H54 (cell line): ENCODE data around the gene SLC30A2.

Experiments used
- DNase-seq: peaks from one replicate; pipeline ENCODE4 v3.0.0; 2011; ENCODE audit warnings: low spot score, mixed read lengths; ENCODE audit not compliant: insufficient read length
- FAIRE-seq: peaks from 3 replicates; lab custom pipeline; 2011; peaks lifted over from hg19 to GRCh38; lab: Jason Lieb, UNC
- POLR2A ChIP-seq: IDR thresholded peaks from 2 replicates; pipeline ENCODE4 v1.6.1; 2011; ENCODE audit warnings: low read depth, mild to moderate bottlenecking, low read length

The SLC30A2 gene

DNA sequence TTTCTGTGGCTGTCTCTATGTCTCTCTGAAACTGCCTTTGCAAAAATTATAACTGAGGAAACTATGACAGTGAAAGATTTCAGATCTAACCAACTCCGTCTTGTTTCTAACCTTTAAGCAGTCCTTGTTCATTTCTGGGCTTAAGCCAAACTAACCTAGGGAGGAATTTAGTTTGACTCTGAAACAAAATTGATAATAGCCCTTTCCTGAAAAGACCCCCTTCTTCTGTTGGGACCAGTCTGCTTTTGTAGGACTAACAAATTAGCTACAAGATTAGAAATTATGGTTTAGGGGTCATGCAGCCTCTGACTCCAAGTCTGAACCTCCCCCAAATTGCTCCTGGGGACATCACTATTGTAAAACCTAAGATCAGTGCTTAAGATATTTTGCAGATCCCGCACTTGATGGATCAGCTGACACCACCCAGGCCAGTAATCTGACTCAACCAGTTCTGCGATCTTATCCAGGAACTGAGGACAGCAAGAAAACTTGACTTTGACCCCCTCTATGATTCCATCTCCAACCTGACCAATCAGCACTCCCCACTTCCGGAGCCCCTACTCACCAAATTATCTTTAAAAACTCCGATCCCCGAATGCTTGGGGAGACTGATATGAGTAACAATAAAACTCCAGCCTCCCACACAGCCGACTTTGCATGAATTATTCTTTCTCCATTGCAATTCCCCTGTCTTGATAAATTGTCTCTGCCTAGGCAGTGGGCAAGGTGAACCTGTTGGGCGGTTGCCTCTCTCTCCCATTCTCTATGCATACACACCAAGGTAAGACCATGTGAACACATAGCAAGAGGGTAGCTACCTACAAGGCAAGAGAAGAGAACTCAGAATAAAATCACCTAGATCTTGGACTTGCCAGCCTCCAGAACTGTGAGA lies 32.6 kb upstream of the SLC30A2 start:
- FAIRE-seq (no peak), DNase-seq (no peak)
- no peak for TF ChIP-seq POLR2A

DNA sequence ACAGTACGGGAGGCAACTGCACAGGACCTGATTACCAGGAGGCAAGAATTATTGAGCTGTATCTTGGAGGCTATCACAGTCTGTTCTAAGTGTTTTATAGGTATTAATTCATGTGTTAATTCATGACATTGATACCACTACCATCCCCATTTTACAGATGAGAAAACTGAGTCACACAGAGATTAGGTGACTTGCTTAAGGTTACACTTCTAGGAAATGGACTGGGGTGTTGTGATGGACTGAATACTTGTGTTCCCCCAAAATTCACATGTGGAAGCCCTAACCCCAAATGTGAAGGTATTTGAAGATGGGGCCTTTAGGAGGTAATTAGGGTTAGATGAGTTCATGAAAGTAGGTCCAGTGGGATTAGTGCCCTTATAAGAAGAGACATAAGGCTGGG lies 31.6 kb upstream of the SLC30A2 start:
- FAIRE-seq (no peak), DNase-seq (no peak)
- no peak for TF ChIP-seq POLR2A

DNA sequence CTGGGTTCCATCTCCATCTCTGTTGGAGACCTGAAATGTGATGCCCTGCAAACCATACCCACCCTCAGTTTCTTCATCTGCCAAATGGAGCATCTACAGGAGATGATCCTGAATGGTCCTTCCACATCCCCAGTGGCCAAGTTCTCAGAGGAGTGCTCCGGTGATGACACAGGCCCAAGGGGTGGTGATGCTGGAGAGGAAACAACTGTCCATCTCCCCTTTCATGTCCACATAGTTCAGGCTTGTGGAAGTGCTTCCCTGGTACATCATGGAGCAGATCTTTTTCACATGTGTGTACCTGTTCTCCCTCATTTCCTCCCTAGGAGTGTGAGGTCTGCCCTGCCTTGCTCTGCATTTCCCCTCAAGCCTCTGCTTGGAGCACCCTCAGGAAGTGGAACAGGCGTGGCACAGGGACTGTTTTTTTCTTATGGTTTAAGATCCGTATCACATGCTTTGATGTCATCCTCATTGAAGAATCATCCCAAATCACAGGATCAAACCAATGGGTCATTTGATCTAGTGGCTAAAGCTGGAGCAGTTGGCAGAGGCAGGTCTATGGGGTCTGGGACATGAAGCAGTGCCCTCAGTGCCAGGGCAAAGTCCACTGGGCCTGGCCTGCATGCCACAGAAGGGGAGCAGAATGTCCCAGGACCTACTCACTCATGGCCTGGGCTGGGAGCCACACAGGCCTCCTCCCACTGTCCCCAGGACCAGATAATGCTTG lies 29.7 kb upstream of the SLC30A2 start:
- DNase-seq (no peak), FAIRE-seq (no peak)

DNA sequence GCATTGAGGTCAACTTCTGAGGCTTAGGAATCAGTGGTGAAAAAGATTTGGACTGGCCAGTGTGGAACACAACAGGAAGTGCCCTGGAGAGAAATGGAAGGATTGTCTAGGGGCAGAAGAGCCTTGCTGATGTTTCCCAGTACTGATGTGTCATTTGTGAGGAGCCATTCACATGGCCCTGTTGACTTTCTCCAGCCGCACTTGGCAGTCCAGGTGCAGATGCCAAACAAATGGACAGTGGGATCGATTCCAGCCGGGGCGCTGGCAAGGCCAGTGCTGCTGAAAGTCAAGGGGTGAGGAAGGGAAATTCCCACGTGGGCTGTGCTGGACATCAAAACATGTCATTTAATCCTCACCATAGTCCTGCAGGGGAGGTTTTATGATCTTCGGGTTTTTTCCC lies 26.4 kb upstream of the SLC30A2 start:
- no peak for TF ChIP-seq POLR2A
- DNase-seq (no peak), FAIRE-seq (no peak)

More for the DNA sequence above, 29.7 kb upstream of the SLC30A2 start:
- TF ChIP-seq POLR2A = no peak

DNA sequence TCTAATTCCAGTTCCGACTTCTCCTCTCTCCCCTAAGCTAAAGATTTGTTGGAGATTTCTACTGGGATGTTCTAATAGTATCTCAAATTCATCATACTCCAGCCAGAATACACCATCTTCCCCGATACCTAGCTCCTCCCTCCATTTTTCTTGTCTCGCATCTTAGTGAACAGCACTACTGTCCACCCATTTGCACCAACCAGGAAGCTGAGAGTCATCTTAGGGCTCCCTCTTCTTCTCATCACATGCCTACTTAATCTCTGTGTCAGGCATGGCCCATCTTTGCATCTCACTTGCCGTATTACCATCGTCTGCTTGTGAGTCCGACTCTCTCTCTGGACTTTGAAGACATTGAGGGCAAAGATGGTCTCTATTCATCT lies 25.0 kb upstream of the SLC30A2 start:
- DNase-seq (no peak), FAIRE-seq (no peak)
- TF ChIP-seq POLR2A = no peak

DNA sequence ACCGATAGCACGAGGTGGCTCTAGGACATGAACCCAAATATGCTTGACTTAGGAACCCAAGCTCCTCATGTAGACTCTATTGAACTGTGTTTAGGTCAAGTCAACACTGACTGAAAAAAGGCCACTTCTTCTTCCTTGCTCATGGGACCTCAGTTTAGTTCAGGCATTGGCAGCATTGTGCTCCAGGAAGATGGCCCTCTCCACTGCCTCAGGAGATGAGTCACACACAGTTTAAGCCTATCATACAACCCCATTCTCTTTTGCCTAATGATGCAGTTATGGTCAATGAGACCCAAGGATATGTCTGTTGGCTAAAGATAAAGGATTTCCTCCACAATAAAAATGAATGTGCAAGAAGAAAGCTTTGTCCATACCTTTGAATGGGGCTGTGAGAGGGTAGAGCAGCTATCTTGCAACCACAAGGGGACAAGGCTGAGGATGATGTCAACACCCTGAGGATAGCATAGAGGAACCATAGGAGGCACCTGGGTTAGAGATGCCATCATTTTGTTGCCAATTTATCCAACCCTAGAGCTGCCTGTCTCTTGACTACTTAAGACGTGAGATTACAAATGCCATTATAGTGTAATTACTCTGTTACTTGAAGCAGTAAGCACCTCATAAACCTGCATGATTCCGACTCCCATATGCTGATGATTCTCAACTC lies 24.5 kb upstream of the SLC30A2 start:
- no peak for TF ChIP-seq POLR2A
- DNase-seq (no peak), FAIRE-seq (no peak)

DNA sequence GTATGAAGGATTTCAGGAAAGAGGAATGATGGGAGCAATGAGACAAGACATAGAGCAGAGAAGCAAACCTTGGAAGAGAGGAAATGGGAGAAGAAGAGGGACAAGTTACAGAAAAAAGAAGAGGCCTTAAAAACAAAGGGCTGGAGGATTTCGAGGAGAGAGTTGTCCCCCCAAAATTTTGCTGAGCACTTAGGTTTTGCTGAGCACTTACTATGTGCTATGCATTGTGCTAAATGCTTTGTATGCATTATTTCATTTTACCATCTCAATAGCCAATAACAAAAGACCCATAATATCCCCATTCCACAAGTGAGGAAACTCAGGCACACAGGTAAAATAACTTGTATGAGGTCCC lies 24.0 kb upstream of the SLC30A2 start:
- FAIRE-seq (no peak), DNase-seq (no peak)
- TF ChIP-seq POLR2A = no peak

DNA sequence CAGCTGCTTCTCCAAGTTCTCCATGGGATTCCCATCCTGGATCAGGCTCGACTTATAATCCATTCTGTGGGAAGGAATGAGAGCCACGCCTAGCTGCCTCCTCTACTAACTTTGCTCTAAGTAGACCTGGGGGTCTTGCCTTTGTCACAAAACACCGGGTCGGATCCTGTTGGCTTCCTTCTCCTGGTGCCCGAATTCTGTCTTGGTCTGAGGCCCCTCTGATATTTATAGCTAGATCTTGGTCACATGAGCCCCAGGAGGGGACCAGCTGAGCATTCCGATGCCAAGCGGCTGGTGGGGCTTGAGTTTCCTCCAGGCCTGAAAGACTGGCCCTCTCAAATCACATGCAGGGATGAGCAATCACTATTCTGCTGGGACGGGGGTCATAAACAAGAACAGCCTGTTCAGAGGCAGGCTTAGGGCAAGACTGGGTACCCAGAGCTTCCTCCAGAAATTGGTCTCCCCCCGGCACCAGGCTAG lies 21.6 kb upstream of the SLC30A2 start, which contains the start of gene TRIM63:
Gene TRIM63 (minus strand): TSS at position 199 of the 480 bp plus-strand sequence. CDS start 136 bp downstream, at position 63.
- FAIRE-seq (no peak), DNase-seq (no peak)
- no peak for TF ChIP-seq POLR2A

DNA sequence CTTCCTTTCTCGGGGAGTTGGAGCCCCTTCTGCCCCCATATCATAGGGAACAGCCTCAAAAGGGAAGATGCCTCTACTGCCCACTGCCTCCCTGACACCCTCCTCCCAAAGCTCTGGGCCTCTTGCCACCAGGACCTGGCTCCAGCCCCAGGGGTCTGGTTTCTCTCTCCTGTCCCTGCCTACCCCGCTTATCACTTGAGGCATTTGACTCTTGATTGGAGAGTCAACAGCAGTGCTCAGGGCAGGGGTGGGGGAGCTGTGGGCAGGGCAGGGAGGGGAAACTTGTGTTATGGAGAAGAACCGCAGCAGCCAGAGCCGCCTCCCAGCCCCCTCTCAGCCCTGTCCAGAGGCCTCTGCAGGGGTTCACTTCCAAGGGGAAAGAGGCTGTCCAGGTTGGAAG lies 20.9 kb upstream of the SLC30A2 start:
- FAIRE-seq (no peak), DNase-seq (no peak)
- no peak for TF ChIP-seq POLR2A

DNA sequence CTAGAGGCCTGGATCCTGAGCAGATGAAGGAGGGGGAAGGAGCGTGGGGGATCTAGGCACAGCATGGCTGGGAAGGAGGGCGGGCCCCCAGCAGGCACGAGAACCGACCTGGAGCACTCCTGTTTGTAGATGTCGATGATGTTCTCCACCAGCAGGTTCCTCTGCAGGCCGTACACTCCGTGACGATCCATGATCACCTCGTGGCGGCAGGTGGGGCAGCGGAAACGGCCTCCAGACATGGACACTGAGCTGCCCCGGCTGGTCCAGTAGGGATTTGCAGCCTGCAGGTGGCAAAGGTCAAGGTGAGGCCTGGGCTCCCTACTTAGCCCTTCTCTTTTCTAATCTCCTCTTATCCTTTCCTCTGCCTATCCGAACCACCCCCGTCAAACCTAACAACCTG lies 20.2 kb upstream of the SLC30A2 start:
- FAIRE-seq (no peak), DNase-seq (no peak)
- TF ChIP-seq POLR2A = no peak

DNA sequence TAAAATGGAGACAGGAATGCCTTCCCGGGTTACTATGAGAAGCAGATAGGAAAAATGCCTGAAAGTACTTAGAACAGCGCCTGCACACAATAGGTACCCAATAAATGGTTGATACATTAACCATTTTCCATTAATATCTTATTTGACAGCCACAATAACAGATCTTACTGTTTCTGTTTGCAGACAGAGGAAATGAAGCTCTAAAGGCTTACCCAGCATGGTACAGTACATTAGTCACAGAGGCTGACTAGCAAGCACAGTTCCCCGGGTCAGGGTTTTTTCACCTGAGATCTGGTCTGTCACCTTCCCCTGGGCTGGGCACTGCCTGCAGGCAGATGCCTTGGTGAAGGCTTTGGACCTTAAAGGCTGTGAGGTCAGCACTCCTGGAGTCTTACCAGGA lies 18.6 kb upstream of the SLC30A2 start:
- FAIRE-seq (no peak), DNase-seq (no peak)
- TF ChIP-seq POLR2A = no peak

DNA sequence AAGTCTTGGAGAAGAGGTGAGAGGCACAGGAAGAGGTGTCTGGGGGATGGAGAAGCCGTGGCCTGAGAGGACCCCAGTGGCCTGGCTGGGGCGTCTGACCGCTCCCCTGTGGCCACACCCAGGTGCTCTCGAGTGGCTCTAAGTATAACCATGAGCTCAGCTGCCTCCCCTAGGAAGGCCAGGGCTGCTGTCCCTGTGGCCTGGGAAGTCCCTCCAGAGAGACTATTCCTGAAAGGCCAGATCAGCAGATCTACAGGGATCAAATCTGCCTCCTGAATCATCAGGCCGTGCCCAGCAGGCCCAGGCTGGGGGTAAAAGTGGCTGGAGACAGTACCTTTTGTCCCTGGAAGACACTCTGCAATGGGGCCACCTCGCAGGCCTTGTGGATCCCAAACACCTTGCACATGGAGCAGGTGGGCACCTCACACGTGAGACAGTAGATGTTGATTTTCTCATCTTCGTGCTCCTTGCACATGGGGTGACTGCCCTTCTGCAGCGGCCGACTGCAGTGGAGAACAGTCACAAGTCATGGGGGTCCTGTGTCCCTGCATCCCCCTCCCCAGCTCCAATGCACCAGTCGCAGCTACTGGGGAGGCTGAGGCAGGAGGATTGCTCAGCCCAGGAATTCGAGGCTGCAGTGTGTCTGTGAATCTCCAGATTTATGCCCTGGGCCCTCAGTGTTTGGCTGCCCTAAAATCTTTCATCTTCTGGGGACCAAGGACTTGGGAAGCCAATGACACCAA lies 15.1 kb upstream of the SLC30A2 start:
- no peak for DNase-seq
- no peak for FAIRE-seq
- TF ChIP-seq POLR2A = no peak

DNA sequence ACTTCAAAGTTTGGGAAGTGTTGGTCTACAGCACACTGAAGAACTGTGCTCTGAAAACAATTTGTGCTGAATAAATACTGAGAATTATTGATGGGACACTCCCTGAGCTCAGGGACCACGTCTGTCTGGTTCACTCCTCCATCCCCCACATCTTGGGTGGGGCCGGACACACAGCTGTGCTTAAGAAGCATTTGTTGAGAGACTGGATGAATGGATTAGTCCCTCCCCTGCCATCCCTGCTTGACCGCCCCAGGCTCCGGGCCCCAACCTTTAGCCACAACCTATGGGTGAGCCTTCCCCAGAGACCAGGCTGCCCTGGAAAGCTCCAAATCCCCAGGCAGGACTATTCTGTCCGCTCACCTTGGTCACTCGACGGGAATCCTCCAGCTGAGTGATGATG lies 14.0 kb upstream of the SLC30A2 start:
- TF ChIP-seq POLR2A = no peak
- FAIRE-seq (no peak), DNase-seq (no peak)
